ENCODE data around the gene OGFOD1. TPM values are rescaled to one million over a fixed set of nuclear protein-coding genes. Genes with fewer than 3 reads are reported as not detected.

Gene OGFOD1
- polyA plus RNA-seq, 1 experiment: 54.8 TPM

DNA sequence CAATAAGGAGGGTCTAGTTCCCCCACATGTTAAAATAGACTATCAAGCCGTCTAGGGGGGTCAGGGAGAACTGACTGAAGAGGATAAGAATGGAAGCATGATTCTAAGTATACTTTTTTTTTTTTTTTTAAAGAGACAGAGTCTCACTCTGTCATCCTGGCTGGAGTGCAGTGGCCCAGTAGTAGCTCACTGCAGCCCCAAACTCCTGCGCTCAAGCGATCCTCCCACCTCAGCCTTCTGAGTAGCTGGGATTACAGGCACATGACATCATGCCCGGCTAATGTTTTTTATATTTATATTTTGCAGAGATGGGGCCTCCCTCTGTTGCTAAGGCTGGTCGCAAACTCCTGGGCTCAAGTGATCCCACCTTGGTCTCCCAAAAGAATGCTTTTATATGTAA is 40.2 kb upstream of the OGFOD1 start:
- TF ChIP-seq, protein P1, sequence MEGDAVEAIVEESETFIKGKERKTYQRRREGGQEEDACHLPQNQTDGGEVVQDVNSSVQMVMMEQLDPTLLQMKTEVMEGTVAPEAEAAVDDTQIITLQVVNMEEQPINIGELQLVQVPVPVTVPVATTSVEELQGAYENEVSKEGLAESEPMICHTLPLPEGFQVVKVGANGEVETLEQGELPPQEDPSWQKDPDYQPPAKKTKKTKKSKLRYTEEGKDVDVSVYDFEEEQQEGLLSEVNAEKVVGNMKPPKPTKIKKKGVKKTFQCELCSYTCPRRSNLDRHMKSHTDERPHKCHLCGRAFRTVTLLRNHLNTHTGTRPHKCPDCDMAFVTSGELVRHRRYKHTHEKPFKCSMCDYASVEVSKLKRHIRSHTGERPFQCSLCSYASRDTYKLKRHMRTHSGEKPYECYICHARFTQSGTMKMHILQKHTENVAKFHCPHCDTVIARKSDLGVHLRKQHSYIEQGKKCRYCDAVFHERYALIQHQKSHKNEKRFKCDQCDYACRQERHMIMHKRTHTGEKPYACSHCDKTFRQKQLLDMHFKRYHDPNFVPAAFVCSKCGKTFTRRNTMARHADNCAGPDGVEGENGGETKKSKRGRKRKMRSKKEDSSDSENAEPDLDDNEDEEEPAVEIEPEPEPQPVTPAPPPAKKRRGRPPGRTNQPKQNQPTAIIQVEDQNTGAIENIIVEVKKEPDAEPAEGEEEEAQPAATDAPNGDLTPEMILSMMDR (IDR thresholded peaks at IDR 0.05; ENCODE audit: insufficient read depth, low read depth, low read length): no peak
- ChIA-PET CTCF (interaction anchor here (0.5 kb wide), 1 partner anchor 9 kb away, joined by 3 read pairs; no protein-coding TSS in a partner anchor), POLR2A (no interaction called here)
- H3K36me3 ChIP-seq (ENCODE audit: control insufficient read depth, insufficient read depth, low read length): peaks cover 6% of the 10 kb centered on the region
- H3K27me3 ChIP-seq (ENCODE audit: control insufficient read depth, insufficient read depth, low read length): no peaks in the 10 kb centered on the region
- H3K4me3 ChIP-seq (ENCODE audit: low read depth, low read length): no peak overlapping the region
- no peak for DNase-seq (ENCODE audit: low read depth)

DNA sequence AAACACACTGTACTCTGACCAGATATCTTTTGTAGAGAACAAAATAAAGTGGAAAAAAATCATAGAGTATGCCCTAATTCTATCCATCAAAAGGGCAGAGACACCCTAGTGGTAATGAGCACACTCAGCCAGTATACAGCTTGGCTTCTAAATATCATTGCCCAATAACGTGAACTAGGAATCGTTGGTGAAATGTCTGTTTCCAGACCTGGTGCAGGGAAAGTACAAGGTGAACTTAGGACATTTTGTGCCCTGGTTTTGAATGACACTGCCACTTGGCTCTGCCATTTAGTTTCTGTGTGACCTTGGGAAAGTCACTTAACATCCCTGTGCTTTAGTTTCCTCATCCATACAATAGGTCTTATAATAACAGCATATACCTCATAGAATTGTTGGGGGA is 39.7 kb upstream of the OGFOD1 start:
- ChIA-PET CTCF (interaction anchor here (0.5 kb wide), 1 partner anchor 9 kb away, joined by 3 read pairs; no protein-coding TSS in a partner anchor), POLR2A (no interaction called here)
- no peaks in the 10 kb centered on the region for H3K27me3 ChIP-seq (ENCODE audit: control insufficient read depth, insufficient read depth, low read length)
- H3K4me3 ChIP-seq (ENCODE audit: low read depth, low read length): no peak overlapping the region
- TF ChIP-seq, protein P1 (IDR thresholded peaks at IDR 0.05; ENCODE audit: insufficient read depth, low read depth, low read length): no peak
- DNase-seq (ENCODE audit: low read depth): no peak
- H3K36me3 ChIP-seq (ENCODE audit: control insufficient read depth, insufficient read depth, low read length): peaks cover 6% of the 10 kb centered on the region

DNA sequence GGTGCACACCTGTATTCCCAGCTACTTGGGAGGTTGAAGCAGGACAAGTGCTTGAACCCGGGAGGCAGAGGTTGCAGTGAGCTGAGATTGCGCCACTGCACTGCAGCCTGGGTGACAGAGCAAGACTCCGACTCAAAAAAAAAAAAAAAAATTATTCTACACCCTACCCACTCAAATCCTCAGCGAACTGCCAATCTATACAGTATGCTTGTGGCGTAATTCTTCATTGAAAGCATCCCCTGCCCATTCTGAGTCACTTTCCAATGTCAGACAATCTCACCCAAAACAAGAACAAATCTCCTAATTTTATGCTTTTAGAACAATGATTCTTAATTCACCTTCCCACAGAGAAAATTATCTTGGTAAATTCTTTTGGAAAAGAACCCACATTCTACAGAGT is 38.0 kb upstream of the OGFOD1 start:
- CTCF ChIA-PET: interaction anchor here (1.3 kb wide), 1 partner anchor 9 kb away, joined by 3 read pairs; no protein-coding TSS in a partner anchor
- TF ChIP-seq, protein P1 (IDR thresholded peaks at IDR 0.05; ENCODE audit: insufficient read depth, low read depth, low read length): no peak

DNA sequence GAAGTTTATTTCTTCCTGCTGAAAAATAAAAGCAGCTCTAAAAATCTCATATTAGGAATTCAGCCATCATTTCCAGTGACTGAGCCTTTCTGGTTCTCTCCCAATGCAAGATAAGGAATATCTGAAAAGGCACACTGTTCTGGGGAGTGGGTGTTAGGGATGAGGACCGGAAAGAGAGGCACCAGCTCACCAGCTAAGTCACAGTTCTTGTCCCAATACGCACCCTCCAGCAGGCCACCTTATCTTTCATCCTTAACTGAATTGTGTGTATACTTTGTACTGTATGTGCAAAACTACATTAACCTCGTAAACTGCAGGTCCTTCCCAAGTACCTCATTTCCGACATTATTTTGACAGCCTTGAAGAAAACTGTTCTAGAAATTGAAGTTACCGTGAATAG is 37.0 kb upstream of the OGFOD1 start:
- POLR2A ChIA-PET: no interaction called here
- Histone ChIP-seq H3K4me3 (ENCODE audit: low read depth, low read length) (no peak overlapping the region), H3K36me3 (ENCODE audit: control insufficient read depth, insufficient read depth, low read length) (peaks cover under 1% of the 10 kb centered on the region; the same call in 1 of the 2 replicates), H3K27me3 (ENCODE audit: control insufficient read depth, insufficient read depth, low read length) (no peaks in the 10 kb centered on the region)
- no peak for DNase-seq (ENCODE audit: low read depth)
- TF ChIP-seq, protein P1 (IDR thresholded peaks at IDR 0.05; ENCODE audit: insufficient read depth, low read depth, low read length): no peak
- CTCF ChIA-PET: no interaction called here

More for the DNA sequence above, 38.0 kb upstream of the OGFOD1 start:
- POLR2A ChIA-PET: no interaction called here
- H3K27me3 ChIP-seq (ENCODE audit: control insufficient read depth, insufficient read depth, low read length): no peaks in the 10 kb centered on the region
- no peak overlapping the region for H3K4me3 ChIP-seq (ENCODE audit: low read depth, low read length)
- peaks cover 5% of the 10 kb centered on the region for H3K36me3 ChIP-seq (ENCODE audit: control insufficient read depth, insufficient read depth, low read length)
- no peak for DNase-seq (ENCODE audit: low read depth)

DNA sequence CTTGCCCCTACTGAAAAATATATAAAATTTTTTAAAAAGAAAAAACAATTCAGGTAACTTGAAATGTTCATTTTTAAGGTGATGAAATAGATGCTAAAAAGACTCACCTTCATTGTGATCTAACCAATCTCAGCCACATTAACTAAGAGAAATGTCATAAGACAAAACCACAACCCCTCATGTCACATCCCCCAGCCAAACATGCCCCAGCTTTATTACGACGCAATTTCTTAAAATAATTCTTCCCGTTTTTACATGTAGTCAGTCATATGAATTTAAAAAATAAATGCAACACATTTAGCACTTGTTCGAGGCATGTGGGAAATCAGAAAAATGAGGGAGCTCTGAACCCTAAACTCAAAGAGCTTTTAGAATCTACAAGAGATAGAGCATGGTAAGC is 35.5 kb upstream of the OGFOD1 start:
- no peaks in the 10 kb centered on the region for H3K36me3 ChIP-seq (ENCODE audit: control insufficient read depth, insufficient read depth, low read length)
- TF ChIP-seq, protein P1 (IDR thresholded peaks at IDR 0.05; ENCODE audit: insufficient read depth, low read depth, low read length): no peak
- no peak overlapping the region for H3K4me3 ChIP-seq (ENCODE audit: low read depth, low read length)
- ChIA-PET POLR2A (no interaction called here), CTCF (interaction anchor here (1.4 kb wide), 1 partner anchor 60 kb away, joined by 5 read pairs; no protein-coding TSS in a partner anchor)
- DNase-seq (ENCODE audit: low read depth): no peak
- no peaks in the 10 kb centered on the region for H3K27me3 ChIP-seq (ENCODE audit: control insufficient read depth, insufficient read depth, low read length)

All from BJ (cell line).